Stimulated activated CD8-positive, alpha-beta memory T cell treated with anti-CD3 and anti-CD28 coated beads, Interleukin-7, amount 100 ng/mL, for 24 hours (primary cell): ENCODE data around the gene ST6GALNAC6.

Source experiments
- DNase-seq: peaks from one replicate; pipeline ENCODE4 v3.0.0-alpha.2; 2020; ENCODE audit warnings: low read depth

Gene ST6GALNAC6

GRCh38 chr9:127934248-127934647 lies 34.8 kb upstream of the ST6GALNAC6 start:
- no peak for DNase-seq

DNA sequence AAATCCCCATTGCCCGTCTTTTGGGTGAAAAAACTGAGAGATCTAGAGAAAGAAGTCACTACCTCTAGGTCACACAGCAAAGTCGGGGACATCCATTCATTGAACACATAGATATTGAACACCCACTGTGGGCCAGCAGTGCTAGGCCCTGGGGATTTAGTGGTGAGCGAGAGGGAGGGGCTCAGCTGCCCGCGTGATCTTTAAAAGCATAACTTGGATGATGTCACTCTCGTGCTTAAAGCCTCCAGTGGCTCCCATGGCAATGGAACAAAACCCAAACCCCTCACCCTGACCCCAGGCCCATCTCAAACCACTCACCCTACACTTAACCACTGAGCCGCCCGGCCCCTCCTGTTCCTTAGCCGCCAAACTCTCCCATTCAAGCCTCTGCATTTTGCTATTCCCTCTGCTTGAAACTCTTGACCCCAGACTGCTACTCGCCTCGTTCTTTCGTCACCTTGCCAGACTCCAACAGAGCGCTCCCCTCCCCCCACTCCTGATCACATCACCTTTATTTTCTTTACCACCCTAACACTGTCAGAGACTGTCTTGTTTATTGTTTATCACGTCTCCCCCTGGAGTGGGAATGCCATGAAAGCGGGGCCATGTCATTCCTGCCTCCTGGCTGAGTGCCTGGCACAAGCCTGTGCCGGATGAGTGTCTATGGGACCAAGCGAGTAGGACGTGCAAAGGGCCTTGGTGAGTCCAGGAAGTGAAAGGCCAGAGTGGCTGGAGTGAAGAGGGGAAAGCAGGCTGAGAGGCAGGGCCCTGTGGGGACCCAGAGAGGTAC lies 31.9 kb upstream of the ST6GALNAC6 start:
- DNase-seq = no peak

DNA sequence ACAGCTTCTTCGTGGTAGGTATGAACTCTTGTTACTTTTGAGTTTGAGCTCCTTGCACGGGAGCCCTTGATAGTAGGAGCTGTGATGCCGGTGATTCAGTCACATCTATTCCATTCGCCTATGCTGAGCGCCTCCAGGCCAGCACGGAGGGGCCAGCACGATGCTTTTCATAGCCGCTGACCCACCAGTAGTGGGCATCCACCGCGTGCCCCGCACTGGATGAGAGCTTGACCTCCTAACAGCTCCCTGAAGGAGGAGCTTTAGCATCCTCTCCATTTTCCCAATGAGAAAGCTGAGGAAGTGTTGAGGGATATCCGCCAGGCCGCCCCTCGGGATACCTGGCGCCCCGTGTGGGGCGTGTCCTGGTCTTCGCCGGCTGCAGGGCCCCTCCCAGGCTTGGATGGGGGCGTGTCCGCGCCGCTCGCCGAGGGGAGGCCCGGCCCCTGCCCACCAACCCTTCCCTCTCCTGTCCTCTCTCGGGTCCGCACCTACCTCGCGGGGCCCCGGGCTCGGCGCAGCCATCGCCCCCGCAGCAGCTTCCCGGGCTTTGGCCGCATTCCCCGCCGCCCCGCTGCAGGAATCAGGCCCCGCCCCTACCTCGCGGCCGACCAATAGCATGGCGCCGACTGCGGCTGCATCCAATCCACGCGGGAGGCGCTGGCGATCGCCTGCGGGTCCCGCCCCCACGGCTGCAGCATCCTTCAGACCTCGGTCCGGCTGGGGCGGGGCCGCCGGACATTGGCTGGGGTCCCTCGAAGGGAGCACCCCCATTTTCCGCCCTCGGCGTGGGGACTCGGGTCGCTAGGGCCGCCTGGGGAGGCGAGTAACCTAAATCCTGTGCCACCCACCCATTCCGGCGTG lies 31.1 kb upstream of the ST6GALNAC6 start, which contains the start of gene PIP5KL1:
TSS of gene PIP5KL1 (minus strand) at position 547 of the 861 bp plus-strand sequence. CDS start at position 522, 25 bp downstream.
- no peak for DNase-seq

DNA sequence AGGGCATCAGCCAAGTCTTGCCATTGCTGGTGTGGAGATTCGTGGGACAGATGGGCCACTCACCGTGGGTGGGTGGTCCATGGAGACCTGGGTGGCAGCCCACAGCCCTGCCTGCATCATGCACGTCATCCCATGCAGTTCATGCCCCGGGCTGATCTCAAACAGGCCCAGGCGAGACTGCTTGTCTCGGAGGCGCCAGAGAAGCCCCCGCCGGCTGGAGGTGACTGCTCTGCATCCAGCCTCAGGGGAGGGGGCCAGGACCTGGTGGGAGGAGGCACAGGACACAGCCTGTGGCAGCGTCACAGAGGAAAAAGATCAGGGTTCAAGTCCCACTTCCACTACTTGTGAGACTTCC lies 30.2 kb upstream of the ST6GALNAC6 start:
- no peak for DNase-seq

- no peak for DNase-seq
Observed at GRCh38 chr9:127928676-127929624, 29.5 kb upstream of the ST6GALNAC6 start.

DNA sequence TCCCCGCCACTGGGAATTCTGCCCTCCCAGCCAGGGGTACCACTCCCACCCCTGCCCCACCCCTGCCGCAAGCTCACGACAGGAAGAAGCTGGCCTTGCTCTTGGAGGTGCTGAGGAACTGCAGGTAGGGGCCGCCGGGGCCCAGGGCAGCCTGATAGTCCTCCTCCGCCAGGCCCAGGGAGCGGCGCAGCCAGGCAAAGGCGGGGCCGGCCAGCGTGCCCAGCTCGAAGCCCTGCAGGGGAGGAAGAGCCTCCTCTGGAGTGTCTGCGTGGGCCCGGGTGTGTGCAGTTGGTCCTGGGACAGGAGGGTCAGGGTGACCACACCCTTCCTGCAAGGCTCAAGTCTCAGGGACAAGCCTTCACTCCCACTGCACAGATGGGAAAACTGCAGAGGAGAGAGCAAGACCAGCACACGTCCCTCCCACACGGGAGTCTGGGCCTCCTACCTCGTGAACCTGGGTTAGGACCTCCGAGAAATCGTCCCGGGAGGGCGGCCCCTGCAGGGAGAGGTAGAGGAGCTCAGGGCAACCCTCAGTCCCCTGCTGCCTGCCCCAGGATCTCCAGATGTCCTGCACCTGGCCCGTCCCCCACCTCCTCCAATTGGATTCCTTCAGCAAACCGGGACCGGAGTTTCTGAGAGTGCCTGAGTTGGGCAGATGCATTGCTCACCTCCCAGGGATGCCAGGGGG lies 28.7 kb upstream of the ST6GALNAC6 start:
- no peak for DNase-seq

GRCh38 chr9:127927201-127927987 lies 28.0 kb upstream of the ST6GALNAC6 start:
- no peak for DNase-seq

- DNase-seq = no peak
Observed at GRCh38 chr9:127926906-127927200, 27.4 kb upstream of the ST6GALNAC6 start.

GRCh38 chr9:127925959-127926905 lies 26.8 kb upstream of the ST6GALNAC6 start:
- DNase-seq = no peak

- DNase-seq = no peak
Observed at GRCh38 chr9:127924736-127925444, 25.5 kb upstream of the ST6GALNAC6 start.

DNA sequence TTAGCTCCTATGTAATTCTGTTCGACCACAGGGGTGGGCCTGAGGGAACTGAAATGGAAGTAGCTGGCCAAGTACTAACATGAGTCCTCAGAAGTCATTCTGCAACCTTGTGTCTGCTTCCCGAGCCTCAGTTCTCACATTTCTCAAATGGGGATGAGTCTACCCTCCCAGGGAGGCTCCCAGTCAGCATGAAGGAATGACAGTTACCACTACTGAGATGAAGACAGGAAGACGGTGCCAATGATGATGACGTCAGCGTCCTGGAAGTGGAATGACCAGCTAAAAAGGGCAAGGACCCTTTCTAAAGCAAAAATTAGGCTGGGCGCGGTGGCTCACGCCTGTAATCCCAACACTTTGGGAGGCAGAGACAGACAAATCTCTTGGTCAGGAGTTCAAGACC lies 24.4 kb upstream of the ST6GALNAC6 start:
- no peak for DNase-seq

- DNase-seq = no peak
Observed at GRCh38 chr9:127923046-127923445, 23.6 kb upstream of the ST6GALNAC6 start.

GRCh38 chr9:127921557-127922120 lies 22.2 kb upstream of the ST6GALNAC6 start:
- peak; percentile 57 for DNase-seq

DNA sequence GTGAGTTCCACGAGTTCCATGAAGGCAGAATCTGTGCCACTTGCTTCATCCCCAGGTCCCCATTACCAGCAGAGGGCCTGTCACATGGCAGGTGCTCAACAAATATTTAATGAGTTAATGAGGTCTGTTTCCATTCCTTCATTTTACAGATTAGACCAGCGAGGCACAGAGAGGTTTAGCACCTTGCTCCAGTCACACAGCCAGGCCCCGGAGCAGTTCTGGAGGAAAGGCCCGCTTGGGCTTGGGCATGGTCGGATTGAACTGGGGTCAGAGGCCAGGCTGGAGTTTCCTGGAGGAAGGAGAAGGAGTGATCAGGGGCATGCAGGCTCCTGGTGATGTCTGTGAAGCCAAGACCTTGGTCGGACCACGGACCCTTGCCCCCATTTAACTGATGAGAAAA lies 21.4 kb upstream of the ST6GALNAC6 start:
- no peak for DNase-seq

DNA sequence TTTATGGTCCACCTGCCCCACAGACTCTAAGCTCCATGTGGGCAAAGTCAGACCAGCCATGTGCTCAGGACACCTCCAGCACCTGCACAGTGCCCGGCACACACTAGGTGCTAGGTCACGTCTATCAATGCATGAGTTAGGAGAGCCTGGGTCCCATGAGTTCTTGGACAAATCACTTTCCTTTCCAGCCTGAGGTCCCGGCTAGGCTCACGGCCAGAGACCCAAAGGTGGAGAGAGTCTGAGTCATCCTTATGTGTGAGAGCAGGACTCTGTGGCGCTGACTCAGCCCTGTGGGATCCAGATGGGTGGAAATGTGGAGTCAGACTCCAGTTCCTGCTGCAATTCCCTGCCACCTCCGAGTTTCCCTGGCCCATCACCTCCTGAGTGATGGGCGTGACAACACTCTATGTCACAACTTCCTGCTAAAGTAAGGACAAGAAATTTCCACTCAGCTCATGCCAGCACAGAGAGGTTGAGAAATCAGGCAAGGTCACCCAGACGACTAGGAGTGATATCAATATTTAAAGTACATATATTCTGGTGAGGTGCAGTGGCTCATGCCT lies 19.9 kb upstream of the ST6GALNAC6 start:
- no peak for DNase-seq

DNA sequence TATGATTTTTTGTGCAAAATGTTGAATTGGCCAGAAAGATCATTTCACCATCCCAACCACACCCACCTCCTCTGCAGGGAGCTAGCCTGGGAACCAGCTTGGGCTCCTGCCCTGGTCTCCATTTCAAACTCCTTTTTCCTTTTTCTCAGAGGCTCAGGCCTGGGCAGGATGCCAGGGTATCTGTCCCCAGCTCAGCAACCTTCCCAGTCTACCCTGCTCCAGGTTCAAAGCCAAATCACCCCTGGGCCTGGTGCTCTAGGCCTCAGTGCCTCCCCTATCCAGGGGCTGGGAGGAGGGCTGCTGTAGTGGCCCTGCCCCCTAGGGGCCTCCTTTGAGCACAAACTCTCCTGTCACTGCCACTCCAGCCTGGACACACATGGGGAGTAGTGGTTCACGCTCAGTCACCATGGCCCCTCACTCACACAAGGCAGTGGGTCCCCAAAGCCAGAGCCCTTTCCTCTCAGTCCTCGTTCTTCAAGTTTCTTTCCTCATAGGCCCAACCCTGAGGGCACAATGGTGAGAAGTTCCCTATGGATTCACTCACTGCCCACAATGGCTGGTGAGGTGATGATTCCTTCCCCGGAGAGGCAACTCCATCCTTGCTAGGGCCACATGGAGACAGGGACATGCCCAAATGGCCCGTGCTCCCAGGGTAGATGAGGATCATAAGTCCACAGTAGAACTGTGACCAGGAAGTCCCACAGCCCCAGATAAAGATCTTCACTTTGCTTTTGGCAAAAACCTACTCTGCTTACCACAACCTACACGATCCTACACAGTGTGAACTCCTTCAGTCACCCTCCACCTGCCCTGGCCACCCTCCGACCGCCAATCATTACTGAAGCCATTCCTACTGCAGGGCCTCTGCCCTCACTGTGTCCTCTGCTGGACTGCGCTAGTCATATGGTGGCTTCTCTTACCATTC lies 19.0 kb upstream of the ST6GALNAC6 start:
- DNase-seq = no peak

GRCh38 chr9:127917603-127918002 lies 18.2 kb upstream of the ST6GALNAC6 start:
- DNase-seq = no peak
